A673 (cell line): ENCODE measurements around the gene ITM2B.
"Not testable (repeated sequence)": the region's sequence is repeated elsewhere in the genome, so short reads cannot be mapped to it uniquely, and the experiment has no call there.

ENCODE experiments used
- EZH2 ChIP-seq: fragments of 200-600 bp; sonication (generic); IDR thresholded peaks from 2 replicates; pipeline ENCODE4 v1.6.1; 2017; ENCODE audit warnings: borderline replicate concordance, low read depth, mild to moderate bottlenecking, mixed read lengths, antibody characterized with exemption, low read length; ENCODE audit not compliant: poor library complexity, severe bottlenecking
- TF ChIP-seq, protein P1 (sequence below): fragments of 300-800, 200-600 bp; sonication (generic); conservative IDR thresholded peaks from 2 replicates; pipeline ENCODE4 v1.5.1; 2017; ENCODE audit warnings: low read depth, mild to moderate bottlenecking, antibody characterized with exemption, low read length, moderate library complexity, mixed read lengths

GRCh38 chr13:48215511-48216203 is 17.3 kb upstream of the ITM2B start:
- TF ChIP-seq, protein P1, sequence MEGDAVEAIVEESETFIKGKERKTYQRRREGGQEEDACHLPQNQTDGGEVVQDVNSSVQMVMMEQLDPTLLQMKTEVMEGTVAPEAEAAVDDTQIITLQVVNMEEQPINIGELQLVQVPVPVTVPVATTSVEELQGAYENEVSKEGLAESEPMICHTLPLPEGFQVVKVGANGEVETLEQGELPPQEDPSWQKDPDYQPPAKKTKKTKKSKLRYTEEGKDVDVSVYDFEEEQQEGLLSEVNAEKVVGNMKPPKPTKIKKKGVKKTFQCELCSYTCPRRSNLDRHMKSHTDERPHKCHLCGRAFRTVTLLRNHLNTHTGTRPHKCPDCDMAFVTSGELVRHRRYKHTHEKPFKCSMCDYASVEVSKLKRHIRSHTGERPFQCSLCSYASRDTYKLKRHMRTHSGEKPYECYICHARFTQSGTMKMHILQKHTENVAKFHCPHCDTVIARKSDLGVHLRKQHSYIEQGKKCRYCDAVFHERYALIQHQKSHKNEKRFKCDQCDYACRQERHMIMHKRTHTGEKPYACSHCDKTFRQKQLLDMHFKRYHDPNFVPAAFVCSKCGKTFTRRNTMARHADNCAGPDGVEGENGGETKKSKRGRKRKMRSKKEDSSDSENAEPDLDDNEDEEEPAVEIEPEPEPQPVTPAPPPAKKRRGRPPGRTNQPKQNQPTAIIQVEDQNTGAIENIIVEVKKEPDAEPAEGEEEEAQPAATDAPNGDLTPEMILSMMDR: not testable (repeated sequence)
- TF ChIP-seq EZH2: not testable (repeated sequence)
